K562 (cell line): ENCODE measurements around the gene HES3. TPM values are rescaled to one million over a fixed set of nuclear protein-coding genes. Genes with fewer than 3 reads are reported as not detected.

Source experiments
- ARHGAP35 ChIP-seq: fragments of 450-650 bp; IDR thresholded peaks from 2 replicates; pipeline ENCODE4 v1.6.1; 2018; ENCODE audit not compliant: partially characterized antibody
- ARID2 ChIP-seq: fragments of 450-650 bp; IDR thresholded peaks from 2 replicates; pipeline ENCODE4 v1.6.1; 2017; ENCODE audit warnings: antibody characterized with exemption, mild to moderate bottlenecking
- CC2D1A ChIP-seq: fragments of 450-650 bp; IDR thresholded peaks from 2 replicates; pipeline ENCODE4 v1.6.1; 2017; ENCODE audit warnings: mild to moderate bottlenecking
- CTBP1 ChIP-seq: fragments of 450-650 bp; IDR thresholded peaks from 2 replicates; pipeline ENCODE4 v1.6.1; 2016; ENCODE audit warnings: borderline replicate concordance
- FOXK1 ChIP-seq: sonication (generic); formaldehyde crosslinking; IDR thresholded peaks from 2 replicates; pipeline ENCODE4 v1.8.0; 2022; ENCODE audit warnings: missing genetic modification reagents, mild to moderate bottlenecking, borderline replicate concordance
- HDAC2 ChIP-seq: fragments of 450-650 bp; IDR thresholded peaks from 2 replicates; pipeline ENCODE4 v1.6.1; 2016; ENCODE audit warnings: mild to moderate bottlenecking
- HDAC6 ChIP-seq: IDR thresholded peaks from 2 replicates; pipeline ENCODE4 v1.6.1; 2012; ENCODE audit warnings: low read depth, mild to moderate bottlenecking, control low read depth, inconsistent platforms, low read length, moderate library complexity
- L3MBTL2 ChIP-seq: fragments of 450-650 bp; IDR thresholded peaks from 2 replicates; pipeline ENCODE4 v1.6.1; 2016; ENCODE audit warnings: mild to moderate bottlenecking, moderate library complexity
- NCOA1 ChIP-seq: fragments of 450-650 bp; IDR thresholded peaks from 2 replicates; pipeline ENCODE4 v1.6.1; 2016; ENCODE audit warnings: low read depth
- TAF7 ChIP-seq: fragments of 450-650 bp; IDR thresholded peaks from 2 replicates; pipeline ENCODE4 v1.6.1; 2016; ENCODE audit warnings: missing genetic modification characterization, missing compliant biosample characterization
- TFAP4 ChIP-seq: sonication (generic); formaldehyde crosslinking; IDR thresholded peaks from 2 replicates; pipeline ENCODE4 v1.8.0; 2022; ENCODE audit warnings: missing genetic modification reagents, mild to moderate bottlenecking, moderate library complexity, borderline replicate concordance
- ZNF518B ChIP-seq: fragments of 250-450 bp; sonication (Bioruptor Pico); IDR thresholded peaks from 2 replicates; pipeline ENCODE4 v1.5.0; 2021; ENCODE audit warnings: mild to moderate bottlenecking, moderate library complexity
- ZNF584 ChIP-seq: fragments of 200-800 bp; sonication (Bioruptor generic); IDR thresholded peaks from 2 replicates; pipeline ENCODE4 v1.6.1; 2016; ENCODE audit warnings: low read depth, mild to moderate bottlenecking, missing genetic modification characterization, missing compliant biosample characterization
- ZNF668 ChIP-seq: fragments of 250-450 bp; sonication (Bioruptor Pico); IDR thresholded peaks from 2 replicates; pipeline ENCODE4 v1.8.0; 2022; ENCODE audit warnings: mild to moderate bottlenecking, inconsistent platforms
- polyA plus RNA-seq, 8 experiments: library from polyadenylated mRNA; depleted of rRNA in 4 of 8; stranded (reverse) in 5 of 8; unstranded in 3 of 8; fragments of >200 nt; fragmentation: Nextera tagmentation in 2 of 8; fragmentation: Illumina TruSeq in 1 of 8; extraction: Ambion mirVana in 2 of 8; extraction: Trizol in 1 of 8; gene quantifications; 2 replicates each; pipeline versions ENCODE4 v1.2.1 to v1.2.3, GENCODE V29; 2011 to 2014; ENCODE audit warnings: inconsistent platforms in 1 of 8, missing spikeins in 1 of 8
- total RNA-seq, 7 experiments: library from RNA; depleted of rRNA in 6 of 7; stranded (reverse); fragments of >200 nt in 6 of 7; fragmentation: Illumina TruSeq in 2 of 7; extraction: Trizol in 2 of 7; gene quantifications; 2 replicates each; pipeline versions ENCODE4 v1.2.1 to v1.2.3, GENCODE V29; 2011 to 2021; ENCODE audit warnings: low replicate concordance in 1 of 7
- TF ChIP-seq, protein P1 (sequence below): fragments of 250-450 bp; sonication (Bioruptor Pico); IDR thresholded peaks from 2 replicates; pipeline ENCODE4 v1.5.0; 2022; ENCODE audit warnings: mild to moderate bottlenecking

The HES3 gene
- total and polyA plus RNA-seq, 9 of the 15 experiments (the other 6 are each of a cell fraction or from before 2014, with no cell fraction given) = not detected

DNA sequence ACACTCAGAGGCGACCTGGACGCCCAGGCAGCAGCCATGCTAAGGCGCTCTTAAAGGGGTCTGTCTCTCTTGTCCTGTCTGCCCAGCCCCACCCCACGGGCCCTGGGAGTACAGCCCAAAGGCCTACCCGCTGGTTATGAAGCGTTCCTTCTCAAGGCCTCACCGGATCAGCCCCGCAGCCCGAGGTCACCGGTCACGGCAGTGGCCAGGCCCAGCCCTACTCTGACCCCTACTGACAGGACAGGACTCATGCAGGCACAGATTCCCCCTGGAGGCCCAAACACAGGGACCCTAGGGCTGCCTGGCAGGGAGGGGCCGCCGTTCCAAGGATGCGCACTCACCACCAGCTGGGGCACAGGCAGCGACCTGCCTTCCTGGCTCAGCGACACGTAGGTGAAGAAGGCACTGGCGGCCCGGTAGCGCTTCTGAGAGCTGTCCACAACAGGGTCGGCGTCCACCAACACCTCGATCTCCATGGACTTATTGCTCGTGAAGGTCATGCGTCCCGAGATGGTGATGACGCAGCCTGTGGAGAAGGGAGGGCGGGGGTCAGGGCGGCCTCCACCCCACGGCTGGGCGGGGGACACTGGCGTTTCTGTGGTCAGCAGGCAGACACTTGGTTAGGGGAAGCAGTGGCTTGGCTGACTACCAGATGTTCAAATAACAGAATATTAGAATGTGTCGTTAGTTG, 36.9 kb downstream of the HES3 start (continued):
- TF ChIP-seq, protein P1, sequence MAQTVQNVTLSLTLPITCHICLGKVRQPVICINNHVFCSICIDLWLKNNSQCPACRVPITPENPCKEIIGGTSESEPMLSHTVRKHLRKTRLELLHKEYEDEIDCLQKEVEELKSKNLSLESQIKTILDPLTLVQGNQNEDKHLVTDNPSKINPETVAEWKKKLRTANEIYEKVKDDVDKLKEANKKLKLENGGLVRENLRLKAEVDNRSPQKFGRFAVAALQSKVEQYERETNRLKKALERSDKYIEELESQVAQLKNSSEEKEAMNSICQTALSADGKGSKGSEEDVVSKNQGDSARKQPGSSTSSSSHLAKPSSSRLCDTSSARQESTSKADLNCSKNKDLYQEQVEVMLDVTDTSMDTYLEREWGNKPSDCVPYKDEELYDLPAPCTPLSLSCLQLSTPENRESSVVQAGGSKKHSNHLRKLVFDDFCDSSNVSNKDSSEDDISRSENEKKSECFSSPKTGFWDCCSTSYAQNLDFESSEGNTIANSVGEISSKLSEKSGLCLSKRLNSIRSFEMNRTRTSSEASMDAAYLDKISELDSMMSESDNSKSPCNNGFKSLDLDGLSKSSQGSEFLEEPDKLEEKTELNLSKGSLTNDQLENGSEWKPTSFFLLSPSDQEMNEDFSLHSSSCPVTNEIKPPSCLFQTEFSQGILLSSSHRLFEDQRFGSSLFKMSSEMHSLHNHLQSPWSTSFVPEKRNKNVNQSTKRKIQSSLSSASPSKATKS (CRISPR knock-in tag) = no peak
- no peak for TF ChIP-seq CC2D1A
- no peak for TF ChIP-seq HDAC6
- TF ChIP-seq FOXK1 (CRISPR knock-in tag) = 0 out of 2 replicates have a peak, but pooled peaks have one; percentile 36
- TF ChIP-seq ARHGAP35 = no peak
- peak; percentile 44; the same call in 1 of the 2 replicates for TF ChIP-seq CTBP1
- peak; percentile 66; the same call in 1 of the 2 replicates for TF ChIP-seq TFAP4 (CRISPR knock-in tag)
- no peak for TF ChIP-seq ZNF668 (CRISPR knock-in tag)
- TF ChIP-seq HDAC2 = no peak
- no peak for TF ChIP-seq ZNF518B (CRISPR knock-in tag)
- TF ChIP-seq NCOA1 = no peak
- no peak for TF ChIP-seq ZNF584
- TF ChIP-seq TAF7 = no peak
- no peak for TF ChIP-seq L3MBTL2
- 0 out of 2 replicates have a peak, but pooled peaks have one; percentile 23 for TF ChIP-seq ARID2
